Stimulated activated CD4-positive, alpha-beta T cell treated with anti-CD3 and anti-CD28 coated beads, Interleukin-12 subunit alpha, Interleukin-12 subunit beta, amount 100 ng/mL, for 24 hours (primary cell): ENCODE measurements around the gene MAJIN.
"Not testable (repeated sequence)": the region's sequence is repeated elsewhere in the genome, so short reads cannot be mapped to it uniquely, and the experiment has no call there.

ENCODE experiments used
- DNase-seq, 2 experiments: peaks; one replicate each; pipeline ENCODE4 v3.0.0-alpha.2; 2020; ENCODE audit warnings: low read depth in 2 of 2

Gene MAJIN

DNA sequence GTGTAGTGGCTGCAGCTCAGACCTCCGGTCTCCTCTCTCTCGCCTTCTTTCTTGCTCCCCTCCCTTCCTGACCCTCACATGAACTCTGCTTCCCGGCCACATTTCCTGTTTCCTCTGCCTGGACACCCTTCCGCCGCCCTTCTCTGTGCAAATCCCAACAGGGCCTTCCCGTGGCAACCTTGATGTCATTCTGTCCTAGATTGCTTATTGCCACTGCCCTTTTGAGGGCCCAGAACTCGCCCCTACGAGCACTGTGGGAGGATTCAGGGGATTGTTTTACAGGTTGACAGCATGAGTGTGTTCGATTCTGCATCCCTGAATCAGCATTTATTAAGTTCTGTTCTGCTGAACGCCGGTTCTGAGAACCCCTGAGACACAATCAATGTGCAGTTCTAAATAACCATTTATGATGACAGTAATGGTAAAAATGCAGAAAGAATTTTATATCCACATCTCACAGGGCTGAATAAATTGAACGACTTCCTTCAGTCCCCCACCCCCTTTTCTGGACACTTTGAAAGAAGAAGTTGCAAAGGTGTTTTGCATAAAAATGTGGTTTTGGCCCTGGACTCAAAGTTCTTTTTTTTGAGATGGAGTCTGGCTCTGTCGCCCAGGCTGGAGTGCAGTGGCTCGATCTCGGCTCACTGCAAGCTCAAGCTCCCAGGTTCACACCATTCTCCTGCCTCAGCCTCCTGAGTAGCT is 18.5 kb upstream of the MAJIN start:
- DNase-seq: no peak

DNA sequence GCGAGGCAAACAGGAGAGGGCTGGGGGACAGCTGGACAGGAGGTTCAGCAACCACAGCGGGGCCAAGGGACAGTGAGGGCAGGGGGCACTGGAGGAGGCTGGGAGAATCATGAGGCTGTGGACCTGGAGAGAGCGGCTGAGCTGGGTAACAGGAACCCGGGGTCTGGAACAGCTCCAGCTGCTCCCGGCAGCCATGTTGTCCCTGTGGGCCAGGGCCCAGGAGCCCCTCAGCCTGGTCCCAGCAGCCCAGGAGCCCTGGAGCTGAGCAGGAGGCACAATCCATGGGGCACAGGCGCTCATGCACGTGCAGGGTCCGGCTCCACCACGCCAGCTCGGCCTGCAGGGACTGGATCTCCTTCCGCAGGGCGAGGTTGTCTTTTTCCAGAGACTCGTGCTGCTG is 17.5 kb upstream of the MAJIN start:
- DNase-seq: no peak

- DNase-seq: no peak
Observed at GRCh38 chr11:64987998-64988854, 16.3 kb upstream of the MAJIN start.

GRCh38 chr11:64983339-64983738 is 11.4 kb upstream of the MAJIN start:
- DNase-seq: not testable (repeated sequence)

- no peak for DNase-seq
Observed at GRCh38 chr11:64976651-64977050, 4.7 kb upstream of the MAJIN start.

DNA sequence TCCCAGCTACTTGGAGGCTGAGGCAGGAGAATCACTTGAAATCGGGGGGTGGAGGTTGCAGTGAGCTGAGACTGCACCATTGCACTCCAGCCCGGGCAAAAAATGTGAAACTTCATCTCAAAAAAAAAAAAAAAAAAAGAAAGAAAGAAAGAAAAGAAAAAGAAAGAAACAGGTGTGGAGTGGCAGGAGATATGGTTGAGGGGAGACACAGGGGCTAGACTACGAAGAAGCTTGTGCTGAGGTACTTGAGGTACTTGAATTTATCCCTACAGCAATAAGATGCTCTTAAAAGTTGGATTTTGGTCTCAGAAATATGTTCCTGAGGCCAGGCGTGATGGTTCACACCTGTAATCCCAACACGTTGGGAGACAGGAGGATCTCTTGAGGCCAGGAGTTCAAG is 2.2 kb upstream of the MAJIN start:
- no peak for DNase-seq

DNA sequence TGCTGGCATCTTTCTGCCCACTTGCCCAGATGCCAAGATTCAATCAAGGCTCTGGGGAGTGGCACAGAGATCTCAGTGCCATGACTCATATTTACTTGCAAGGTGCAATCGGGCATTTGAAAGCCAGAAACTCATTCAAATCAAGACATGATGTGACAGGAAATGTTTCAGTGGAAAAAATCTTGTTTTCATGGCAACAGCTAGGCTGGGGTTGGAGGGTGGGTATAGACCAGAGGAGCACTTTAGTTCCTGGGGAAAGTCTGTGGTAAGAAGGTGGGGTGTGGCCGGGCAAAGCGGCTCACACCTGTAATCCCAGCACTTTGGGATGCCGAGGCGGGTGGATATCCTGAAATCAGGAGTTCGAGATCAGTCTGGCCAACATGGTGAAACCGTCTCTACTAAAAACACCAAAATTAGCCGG is 1.2 kb downstream of the MAJIN start:
- peak in 1 of 2 experiments; percentile 20 for DNase-seq

DNA sequence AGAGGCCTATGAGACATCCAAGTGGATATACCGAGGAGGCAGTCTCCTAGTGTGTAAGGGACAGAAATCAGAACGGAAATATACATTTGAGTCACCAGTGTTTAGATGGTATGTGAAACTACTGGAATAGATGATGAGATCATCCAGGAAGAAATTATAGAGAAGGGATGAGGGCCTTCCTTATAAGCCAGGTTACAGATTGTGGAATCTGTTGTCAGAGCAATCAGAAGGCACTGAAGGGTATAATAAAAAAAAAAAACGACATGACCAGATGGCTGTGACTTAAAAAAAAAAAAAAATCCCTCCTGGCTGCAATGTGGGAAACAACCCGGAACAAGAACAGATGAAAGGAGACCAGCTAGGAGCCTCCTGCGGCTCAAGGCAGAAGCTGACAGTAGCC is 2.7 kb downstream of the MAJIN start:
- DNase-seq: no peak

DNA sequence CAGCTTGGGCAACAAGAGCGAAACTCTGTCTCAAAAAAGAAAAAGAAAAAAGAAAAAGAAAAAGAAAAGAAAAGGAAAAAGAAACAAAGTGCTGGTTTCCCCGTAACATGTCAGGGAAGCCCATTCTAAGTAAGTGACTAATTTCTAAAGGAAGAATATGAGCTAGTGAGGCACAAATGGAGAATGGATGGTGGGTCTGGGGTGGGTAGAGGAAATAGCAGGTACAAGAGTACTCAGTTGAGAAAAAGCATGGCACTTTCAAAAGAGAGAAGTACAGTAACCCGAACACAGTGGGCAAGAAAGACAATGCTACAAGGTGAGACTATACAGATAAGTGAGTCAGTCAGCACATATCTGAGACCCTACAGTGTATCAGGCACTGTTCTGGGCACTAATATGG is 4.5 kb downstream of the MAJIN start:
- DNase-seq: no peak

- no peak for DNase-seq
Observed at GRCh38 chr11:64963072-64963631, 8.8 kb downstream of the MAJIN start.

GRCh38 chr11:64960719-64961118 is 11.2 kb downstream of the MAJIN start:
- DNase-seq: no peak

- DNase-seq: no peak
Observed at GRCh38 chr11:64959498-64959897, 12.4 kb downstream of the MAJIN start.

DNA sequence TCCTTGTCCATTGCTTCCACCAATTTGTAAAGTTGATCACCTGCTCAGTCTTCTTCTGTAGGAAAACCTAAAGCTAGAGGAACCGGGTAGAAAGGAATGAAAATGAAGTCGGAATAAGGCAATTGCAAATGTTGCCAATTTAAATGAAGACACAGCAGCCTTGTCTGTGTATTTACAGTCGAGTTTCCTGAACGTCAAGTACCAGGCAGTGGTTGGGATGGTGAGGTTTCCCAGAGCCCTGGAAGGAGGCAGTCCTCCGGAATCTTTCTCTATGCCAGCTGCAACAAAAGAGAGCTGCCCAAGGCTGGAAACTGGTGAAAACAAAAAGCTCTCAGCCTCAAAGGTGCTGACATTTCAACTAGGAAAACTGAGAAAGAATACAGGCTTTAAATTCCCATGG is 17.7 kb downstream of the MAJIN start:
- DNase-seq: no peak

DNA sequence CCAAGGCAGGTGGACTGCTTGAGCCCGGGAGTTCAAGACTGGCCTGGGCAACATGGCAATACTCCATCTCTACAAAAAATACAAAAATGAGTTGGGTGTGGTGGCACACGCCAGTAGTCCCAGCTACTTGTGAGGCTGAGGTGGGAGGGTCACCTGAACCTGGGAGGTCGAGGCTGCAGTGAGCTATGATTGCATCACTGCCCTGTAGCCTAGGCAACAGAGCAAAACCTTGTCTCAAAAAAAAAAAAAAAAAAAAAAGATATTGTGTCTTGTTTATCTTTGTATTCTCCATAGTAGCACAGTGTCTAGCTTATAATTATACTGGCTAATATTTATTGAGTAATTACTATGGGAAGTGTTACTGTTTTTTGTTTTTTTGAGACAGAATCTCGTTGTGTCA is 20.4 kb downstream of the MAJIN start:
- no peak for DNase-seq

- no peak for DNase-seq
Observed at GRCh38 chr11:64947208-64947814, 24.6 kb downstream of the MAJIN start.

- no peak for DNase-seq
Observed at GRCh38 chr11:64936539-64936938, 35.4 kb downstream of the MAJIN start.

GRCh38 chr11:64935359-64936081 is 36.4 kb downstream of the MAJIN start, which contains the start of gene GPHA2:
TSS of gene GPHA2 (minus strand) at chr11:64935893. CDS start at chr11:64935460, 433 bp downstream.
- DNase-seq: no peak

GRCh38 chr11:64934682-64935358 is 37.1 kb downstream of the MAJIN start:
- DNase-seq: no peak

- no peak for DNase-seq
Observed at GRCh38 chr11:64933935-64934681, 37.8 kb downstream of the MAJIN start.

DNA sequence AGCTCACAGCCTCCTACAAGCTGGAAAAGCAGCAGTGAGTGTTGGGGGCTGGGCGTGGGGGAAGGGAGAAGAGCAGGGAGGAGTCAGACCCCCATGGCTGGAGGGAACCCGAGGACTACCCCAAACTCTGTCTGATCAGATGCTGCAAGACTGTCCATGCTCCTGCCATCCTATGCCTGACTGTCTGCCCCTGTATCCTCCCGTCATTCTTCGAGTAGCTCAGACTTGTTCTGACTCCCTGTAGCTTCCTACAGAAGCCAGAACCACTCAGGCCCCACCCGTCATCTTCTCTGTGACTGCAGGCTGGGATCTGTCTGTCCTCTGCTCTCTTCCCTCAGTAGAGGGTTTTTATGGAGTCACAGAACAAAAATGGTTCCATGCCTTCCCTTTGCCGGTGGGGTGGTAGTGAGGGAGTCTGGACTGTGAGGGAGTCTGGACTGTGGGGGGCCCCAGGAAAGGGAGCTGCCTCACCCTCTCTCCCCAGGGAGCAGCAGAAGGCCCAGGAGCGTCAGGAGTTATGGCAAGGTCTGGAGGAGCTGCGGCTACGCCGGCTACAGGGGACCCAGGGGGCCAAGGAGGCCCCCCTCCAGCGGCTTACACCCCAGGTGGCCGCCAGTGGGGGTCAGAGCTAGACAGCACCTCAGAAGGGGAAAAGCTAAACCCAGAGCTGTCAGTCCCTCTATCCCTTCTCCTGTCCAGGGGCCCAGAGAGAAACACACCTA is 38.5 kb downstream of the MAJIN start:
- no peak for DNase-seq
